OCI-LY3 (cell line): Measurements from ENCODE around the gene PLEKHA3.

Source experiments
- EZH2phosphoT487 ChIP-seq: fragments of 200-600 bp; shearing (Covaris generic); IDR thresholded peaks from 2 replicates; pipeline ENCODE4 v1.6.1; 2018; ENCODE audit warnings: antibody characterized with exemption, mixed run types, low read depth
- TF ChIP-seq, protein P1 (sequence below): fragments of 200-600, 300-600 bp; sonication (generic); IDR thresholded peaks from 2 replicates; pipeline ENCODE4 v1.5.1; 2014; ENCODE audit warnings: antibody characterized with exemption, low read length, low read depth

DNA sequence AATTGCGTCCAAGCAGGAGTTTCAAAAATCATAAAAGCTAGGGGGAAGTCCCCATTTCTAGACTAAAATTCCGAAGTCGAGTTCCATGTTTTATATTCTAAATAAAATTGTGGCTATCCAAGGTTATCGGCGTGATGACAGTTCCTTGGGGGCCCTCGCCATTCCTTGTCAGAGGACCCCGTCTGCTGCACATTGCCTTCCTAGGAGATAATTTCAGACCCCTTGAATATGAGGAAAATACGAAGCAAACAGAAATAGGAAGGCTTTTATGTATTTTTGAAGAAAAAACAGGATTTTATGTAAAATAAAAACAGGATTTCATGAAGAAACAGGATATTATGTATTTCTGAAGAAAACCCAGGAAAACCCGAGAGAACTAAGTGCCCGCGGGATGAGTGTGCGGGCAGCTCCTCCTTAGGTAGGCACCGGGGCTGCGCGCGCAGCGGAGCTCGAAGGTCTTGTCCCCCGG is 465 bp upstream of the PLEKHA3 start:
- TF ChIP-seq, protein P1, sequence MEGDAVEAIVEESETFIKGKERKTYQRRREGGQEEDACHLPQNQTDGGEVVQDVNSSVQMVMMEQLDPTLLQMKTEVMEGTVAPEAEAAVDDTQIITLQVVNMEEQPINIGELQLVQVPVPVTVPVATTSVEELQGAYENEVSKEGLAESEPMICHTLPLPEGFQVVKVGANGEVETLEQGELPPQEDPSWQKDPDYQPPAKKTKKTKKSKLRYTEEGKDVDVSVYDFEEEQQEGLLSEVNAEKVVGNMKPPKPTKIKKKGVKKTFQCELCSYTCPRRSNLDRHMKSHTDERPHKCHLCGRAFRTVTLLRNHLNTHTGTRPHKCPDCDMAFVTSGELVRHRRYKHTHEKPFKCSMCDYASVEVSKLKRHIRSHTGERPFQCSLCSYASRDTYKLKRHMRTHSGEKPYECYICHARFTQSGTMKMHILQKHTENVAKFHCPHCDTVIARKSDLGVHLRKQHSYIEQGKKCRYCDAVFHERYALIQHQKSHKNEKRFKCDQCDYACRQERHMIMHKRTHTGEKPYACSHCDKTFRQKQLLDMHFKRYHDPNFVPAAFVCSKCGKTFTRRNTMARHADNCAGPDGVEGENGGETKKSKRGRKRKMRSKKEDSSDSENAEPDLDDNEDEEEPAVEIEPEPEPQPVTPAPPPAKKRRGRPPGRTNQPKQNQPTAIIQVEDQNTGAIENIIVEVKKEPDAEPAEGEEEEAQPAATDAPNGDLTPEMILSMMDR = no peak
- TF ChIP-seq EZH2phosphoT487 = no peak
